Mesodermal cell (in vitro differentiated cells): ENCODE measurements around the gene PAQR9.

ENCODE experiments used
- H3K27ac ChIP-seq: 2 replicates; pipeline ENCODE4 v1.7.0; 2013; ENCODE audit warnings: mild to moderate bottlenecking, low read depth, low read length, moderate library complexity; ENCODE audit not compliant: severe bottlenecking
- H3K36me3 ChIP-seq: 2 replicates; pipeline ENCODE4 v1.7.1; 2013; ENCODE audit warnings: mild to moderate bottlenecking, low read length, moderate library complexity; ENCODE audit not compliant: control insufficient read depth, insufficient read depth
- H3K4me1 ChIP-seq: one replicate; pipeline ENCODE4 v1.7.1; 2013; ENCODE audit warnings: mild to moderate bottlenecking, low read length; ENCODE audit not compliant: insufficient read depth, control insufficient read depth, poor library complexity, severe bottlenecking
- H3K4me3 ChIP-seq: 2 replicates; pipeline ENCODE4 v1.7.0; 2013; ENCODE audit warnings: low read length, control low read depth, mild to moderate bottlenecking; ENCODE audit not compliant: insufficient read depth, poor library complexity, severe bottlenecking; ENCODE audit errors: extremely low read depth
- H3K9me3 ChIP-seq: 2 replicates; pipeline ENCODE4 v1.7.1; 2013; ENCODE audit warnings: mild to moderate bottlenecking, low read length, moderate library complexity; ENCODE audit not compliant: control insufficient read depth
- WGBS, 2 experiments: methylation state at CpG; one replicate each; pipeline ENCODE4 v1.1.5; 2013; ENCODE audit warnings: missing lambda C conversion rate in 2 of 2; ENCODE audit not compliant: insufficient coverage in 2 of 2; 5-methylcytosine and 5-hydroxymethylcytosine counted together

The PAQR9 gene

DNA sequence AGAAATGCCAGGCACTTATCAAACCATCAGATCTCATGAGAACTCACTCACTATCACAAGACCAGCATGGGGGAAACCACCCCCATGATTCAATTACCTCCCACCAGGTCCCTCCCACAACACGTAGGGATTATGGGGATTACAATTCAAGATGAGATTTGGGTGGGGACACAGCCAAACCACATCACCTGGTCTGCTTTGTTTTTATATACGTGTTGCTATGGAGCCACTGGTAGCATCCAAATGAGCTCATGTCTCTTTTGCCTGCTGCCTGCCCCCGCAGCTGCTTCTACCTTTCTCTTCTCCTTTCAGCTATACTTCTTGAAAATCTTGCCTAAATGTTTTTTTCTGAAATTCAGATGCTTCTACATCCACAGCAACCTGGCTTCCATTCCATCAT is 47.8 kb downstream of the PAQR9 start:
- no peak overlapping the region for H3K27ac ChIP-seq
- H3K36me3 ChIP-seq = no peaks in the 10 kb centered on the region
- no peaks in the 10 kb centered on the region for H3K9me3 ChIP-seq
- WGBS, 2 experiments = 79 to 96% methylated on average over 2 to 3 of the region's 3 CpGs
- H3K4me3 ChIP-seq = no peak overlapping the region
- no peaks in the 10 kb centered on the region for H3K4me1 ChIP-seq

DNA sequence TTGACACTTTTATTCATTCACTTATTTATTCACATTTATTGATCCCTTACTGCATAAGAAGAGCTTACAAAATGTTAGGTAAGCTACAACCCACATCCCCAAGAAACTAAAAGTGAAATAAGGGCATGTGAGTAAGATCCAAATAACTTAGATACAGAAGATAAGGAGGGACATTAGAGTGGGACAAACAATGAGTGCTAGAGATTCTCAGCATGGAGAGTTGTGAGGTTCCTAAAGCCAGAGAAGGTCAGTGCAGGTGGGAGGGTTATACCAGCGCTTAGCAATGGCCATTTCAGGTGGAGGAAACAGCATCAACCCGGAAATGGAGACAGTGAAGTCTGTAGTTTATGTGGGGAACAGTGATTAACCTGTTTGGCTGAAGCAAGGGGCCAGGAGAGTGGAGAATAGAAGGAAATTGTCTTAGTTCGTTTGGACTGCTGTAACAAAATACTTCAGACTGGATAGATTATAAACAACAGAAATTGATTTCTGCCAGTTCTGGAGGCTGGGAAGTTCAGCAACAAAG is 49.1 kb downstream of the PAQR9 start:
- WGBS, 2 experiments = 47 to 71% methylated on average over 1 to 2 of the region's 3 CpGs
- Histone ChIP-seq H3K9me3 (no peaks in the 10 kb centered on the region), H3K27ac (no peak overlapping the region), H3K4me3 (no peak overlapping the region), H3K4me1 (no peaks in the 10 kb centered on the region), H3K36me3 (no peaks in the 10 kb centered on the region)

DNA sequence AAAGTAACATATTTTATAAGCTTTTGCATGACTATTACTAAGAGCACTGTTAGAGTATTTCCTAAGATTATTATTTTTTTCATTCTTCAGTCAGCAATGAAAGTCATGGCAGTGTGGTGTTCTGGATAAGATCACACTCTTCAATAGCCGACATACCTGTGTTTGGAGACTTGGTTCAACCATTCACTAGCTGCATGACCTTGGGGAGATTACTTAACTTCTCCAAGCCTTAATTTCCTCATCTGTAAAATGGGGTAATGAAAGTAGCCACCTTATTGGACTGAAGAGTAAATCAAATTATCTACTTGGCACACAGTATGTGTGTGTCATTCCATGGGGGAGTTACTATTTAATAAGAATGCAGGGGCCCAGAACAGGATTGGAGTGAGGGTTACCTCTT is 50.0 kb downstream of the PAQR9 start:
- H3K36me3 ChIP-seq = no peaks in the 10 kb centered on the region
- H3K4me1 ChIP-seq = no peaks in the 10 kb centered on the region
- no peaks in the 10 kb centered on the region for H3K9me3 ChIP-seq
- 100% methylated on average over 1 of the region's 1 CpG for WGBS, 2 experiments
- no peak overlapping the region for H3K4me3 ChIP-seq
- no peak overlapping the region for H3K27ac ChIP-seq

DNA sequence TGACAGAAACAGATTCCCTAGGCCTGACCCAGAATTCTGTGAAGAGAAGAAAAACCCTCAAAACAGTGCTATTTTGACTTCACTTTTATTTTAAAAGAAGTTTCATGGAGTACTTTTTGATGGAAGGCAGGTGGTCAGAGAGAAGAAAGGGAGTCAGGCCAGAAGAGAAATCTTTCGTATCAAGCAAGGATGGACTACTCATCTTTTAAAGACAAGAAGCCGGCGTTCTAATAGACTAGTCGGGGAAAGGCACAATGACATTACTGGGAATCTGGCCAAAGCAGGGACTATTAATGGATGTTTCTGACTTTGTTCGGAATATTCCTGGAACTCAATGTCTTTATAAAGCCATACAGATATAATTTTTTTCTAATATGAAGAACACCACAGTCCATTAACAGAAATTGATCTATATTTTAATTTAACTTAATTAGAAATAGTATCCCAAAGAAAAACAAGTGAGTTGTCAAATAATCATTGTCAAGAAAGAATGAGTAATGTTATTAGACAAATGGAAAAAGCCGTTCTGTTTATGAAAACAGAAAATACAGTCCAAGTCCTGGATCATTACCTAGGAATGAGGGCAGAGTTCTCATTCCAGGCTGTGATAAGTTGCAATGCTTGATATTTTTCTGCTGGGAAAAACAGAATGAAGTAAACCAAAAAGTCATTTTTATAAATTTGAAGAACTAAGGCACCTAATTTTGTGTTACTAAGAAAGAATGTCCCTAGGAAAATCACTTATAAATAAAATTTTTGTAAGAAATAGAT is 50.9 kb downstream of the PAQR9 start:
- Histone ChIP-seq H3K4me3 (no peak overlapping the region), H3K36me3 (no peaks in the 10 kb centered on the region), H3K4me1 (no peaks in the 10 kb centered on the region), H3K27ac (no peak overlapping the region), H3K9me3 (no peaks in the 10 kb centered on the region)
- 95 to 100% methylated on average over 4 to 5 of the region's 6 CpGs for WGBS, 2 experiments
